CD4-positive, alpha-beta T cell treated with Interleukin-4 for 1 hour (primary cell): ENCODE results near the gene KRT3.
"Not testable (repeated sequence)": the region's sequence is repeated elsewhere in the genome, so short reads cannot be mapped to it uniquely, and the experiment has no call there.

Source experiments
- DNase-seq, 2 donors: peaks; one replicate each; pipeline ENCODE4 v3.0.0-alpha.2; 2020 to 2022

KRT3 gene

DNA sequence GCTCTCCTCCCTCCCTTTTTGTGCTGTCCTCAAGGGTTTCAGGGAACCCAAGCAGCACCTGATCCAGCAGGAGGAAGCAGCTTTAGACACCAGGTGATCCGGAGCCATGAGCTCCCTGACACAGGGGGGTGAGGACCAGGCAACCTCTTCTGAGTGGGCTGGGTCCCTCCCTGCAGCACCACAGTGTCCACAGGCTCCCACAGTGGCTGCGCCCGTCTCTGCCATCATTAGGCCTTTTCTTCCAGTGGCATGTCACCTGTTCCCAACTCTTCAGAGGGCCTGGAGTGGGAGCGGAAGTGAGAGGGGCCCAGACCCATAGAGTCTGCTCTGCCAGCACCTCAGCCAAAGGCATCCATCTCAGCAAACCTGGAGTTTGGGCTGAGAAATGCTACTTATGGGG is 18.4 kb downstream of the KRT3 start:
- DNase-seq, result no peak

DNA sequence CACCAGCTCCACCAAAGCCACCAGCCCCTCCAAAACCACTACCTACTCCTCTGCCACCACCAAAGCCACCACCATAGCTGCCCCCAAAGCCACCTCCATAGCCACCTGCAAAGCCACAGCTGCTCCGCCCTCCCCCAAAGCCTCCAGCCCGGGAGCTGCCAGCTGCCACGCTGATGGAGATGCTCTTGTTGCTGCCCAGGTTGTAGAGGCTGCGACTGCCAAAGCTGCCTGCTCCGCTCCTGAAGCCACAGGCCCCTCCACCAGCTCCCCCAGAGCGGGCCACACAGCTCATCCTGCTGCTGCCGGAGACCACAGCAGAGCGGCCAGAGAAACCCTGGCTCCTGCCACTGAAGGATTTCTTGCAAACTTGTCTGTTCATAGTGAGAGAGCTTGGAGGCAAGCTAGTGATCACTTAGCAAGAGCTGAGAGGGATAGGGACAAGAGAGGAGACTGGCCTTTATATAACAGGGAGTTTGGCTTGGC is 19.0 kb downstream of the KRT3 start, which contains the start of gene KRT76:
Gene KRT76 (minus strand): TSS at position 433 of the 483 bp plus-strand sequence. CDS start 54 bp downstream, at position 379.
- no peak for DNase-seq

GRCh38 chr12:52776435-52776834 is 19.5 kb downstream of the KRT3 start:
- no peak for DNase-seq

GRCh38 chr12:52774629-52775250 is 21.2 kb downstream of the KRT3 start:
- no peak for DNase-seq

- DNase-seq, result no peak
Observed at GRCh38 chr12:52772772-52773171, 23.1 kb downstream of the KRT3 start.

GRCh38 chr12:52772188-52772587 is 23.7 kb downstream of the KRT3 start:
- DNase-seq, result no peak

DNA sequence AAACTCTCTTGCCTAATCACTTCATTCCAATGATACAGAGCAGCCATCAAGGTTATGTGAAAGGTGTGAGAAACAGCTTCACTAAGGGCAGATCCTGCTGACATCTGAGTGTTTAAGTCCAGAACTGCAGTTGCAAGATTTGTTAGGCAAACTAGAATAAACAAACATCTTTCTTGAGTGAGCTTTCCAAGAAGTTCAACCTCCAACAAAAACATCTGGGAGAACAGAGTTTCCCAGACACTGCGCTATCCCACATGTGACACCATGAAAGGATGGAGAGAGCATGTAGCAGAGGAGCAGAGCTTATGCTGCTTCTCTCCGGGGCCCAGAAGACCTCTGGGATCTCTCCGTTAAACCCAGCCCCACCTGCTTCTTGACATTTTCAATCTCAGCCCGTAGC is 24.4 kb downstream of the KRT3 start:
- no peak for DNase-seq

- DNase-seq, result no peak
Observed at GRCh38 chr12:52771088-52771487, 24.8 kb downstream of the KRT3 start.

GRCh38 chr12:52769946-52770345 is 26.0 kb downstream of the KRT3 start:
- DNase-seq, result no peak

DNA sequence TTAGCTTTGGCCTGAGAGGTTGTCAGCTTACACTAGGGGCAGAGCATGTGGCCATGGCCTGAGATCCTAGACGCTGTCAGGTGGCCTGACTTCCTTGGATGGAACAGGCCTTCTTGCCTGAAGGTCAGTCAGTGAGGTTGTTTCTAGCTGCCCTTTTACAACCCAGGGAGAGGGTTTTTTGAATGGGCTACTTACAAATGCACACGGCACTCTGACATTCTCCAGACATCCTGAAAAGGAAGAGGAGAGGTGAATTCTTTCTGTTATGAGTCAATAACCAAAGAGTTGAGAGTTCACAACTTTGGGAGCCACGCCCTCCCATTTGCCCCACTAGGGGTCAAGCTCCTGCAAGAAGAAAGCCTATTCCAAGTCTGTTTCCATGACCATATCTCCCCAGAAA is 26.6 kb downstream of the KRT3 start:
- no peak for DNase-seq

GRCh38 chr12:52768479-52769200 is 27.3 kb downstream of the KRT3 start:
- DNase-seq, result no peak

- DNase-seq, result no peak
Observed at GRCh38 chr12:52767427-52767826, 28.5 kb downstream of the KRT3 start.

DNA sequence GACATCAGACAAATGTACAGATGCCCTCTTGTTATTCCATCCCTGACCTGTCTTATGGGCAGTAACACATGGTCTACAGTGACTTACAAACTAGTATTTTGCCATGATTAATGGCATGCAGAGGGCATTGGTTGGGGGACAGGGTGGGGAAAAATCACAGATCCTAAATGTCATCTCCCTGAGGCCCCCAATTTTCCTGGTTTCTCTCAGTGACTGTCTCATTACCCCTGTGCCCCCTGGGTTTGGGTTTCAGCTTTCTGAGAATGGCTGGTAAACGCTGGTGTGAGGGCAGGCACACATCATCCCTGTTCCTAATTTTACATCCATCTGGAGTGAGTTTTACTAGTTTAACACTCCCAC is 28.9 kb downstream of the KRT3 start:
- no peak for DNase-seq

DNA sequence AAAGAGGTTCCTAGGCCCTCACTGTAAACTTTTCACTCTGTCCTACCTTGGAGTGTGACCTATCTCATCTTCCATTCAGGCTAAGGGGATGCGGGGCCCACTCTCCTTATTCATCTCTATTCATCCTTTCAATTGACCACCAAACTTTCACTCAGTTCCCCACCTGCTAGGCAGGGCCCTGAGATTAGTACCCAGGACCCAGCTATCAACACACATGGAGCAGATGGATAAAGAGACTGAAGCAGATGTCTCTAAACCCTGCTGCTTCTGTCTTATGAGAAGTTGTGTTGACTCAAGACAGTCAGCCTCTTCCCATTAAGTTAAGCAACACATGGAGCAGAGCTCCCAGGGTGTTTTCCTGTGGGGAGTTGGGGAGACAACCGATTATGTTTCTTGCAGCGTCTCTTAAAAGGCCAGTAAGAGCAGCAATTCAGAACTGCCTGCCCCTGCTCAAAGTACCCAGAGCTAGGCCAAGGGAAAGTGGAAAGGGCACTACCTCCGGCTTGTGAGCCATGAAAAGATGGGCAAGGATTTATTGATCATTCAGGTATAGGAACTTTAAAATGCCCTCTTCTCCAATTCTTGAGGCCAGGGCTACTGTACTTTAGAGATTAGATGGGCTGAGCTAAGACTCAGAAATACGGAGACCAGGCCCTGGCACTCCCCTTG is 29.4 kb downstream of the KRT3 start:
- no peak for DNase-seq

DNA sequence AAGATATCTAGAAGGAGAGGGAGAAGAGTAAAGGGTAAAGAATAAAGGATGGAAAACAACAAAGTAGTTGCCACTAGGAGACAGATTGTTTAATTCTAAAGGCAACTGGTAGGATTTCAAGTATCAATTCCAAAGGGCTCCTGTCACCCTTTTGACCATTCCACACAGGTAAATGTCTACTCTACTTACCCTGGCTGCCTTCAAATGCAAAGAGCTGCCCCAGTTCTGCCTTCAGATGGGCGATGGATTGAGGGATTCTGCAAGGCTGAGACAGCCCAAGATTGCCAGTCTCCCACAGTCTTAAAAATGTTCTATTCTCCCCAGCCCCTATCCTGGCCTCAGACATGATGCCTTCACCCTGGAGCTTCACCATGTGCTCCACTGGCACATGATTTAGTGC is 30.2 kb downstream of the KRT3 start:
- DNase-seq, result no peak

- DNase-seq, result no peak
Observed at GRCh38 chr12:52763991-52764390, 31.9 kb downstream of the KRT3 start.

- DNase-seq, result no peak
Observed at GRCh38 chr12:52763036-52763659, 32.8 kb downstream of the KRT3 start.

- no peak for DNase-seq
Observed at GRCh38 chr12:52761802-52762201, 34.1 kb downstream of the KRT3 start.

DNA sequence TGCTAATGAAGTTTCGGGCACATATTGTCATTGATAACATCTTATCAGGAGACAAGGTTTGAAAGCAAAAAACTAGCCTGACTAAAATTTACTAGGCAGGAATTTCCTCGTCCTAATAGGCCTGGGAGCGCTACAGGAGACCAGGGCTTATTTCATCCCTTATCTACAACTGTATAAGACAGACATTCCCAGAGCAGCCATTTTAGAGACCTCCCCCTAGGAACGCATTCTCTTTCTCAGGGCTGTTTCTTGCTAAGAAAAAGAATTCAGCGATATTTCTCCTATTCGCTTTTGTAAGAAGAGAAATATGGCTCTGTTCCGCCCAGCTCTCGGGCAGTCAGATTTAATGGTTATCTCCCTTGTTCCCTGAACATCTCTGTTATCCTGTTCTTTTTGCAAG is 34.7 kb downstream of the KRT3 start:
- DNase-seq, result not testable (repeated sequence)

DNA sequence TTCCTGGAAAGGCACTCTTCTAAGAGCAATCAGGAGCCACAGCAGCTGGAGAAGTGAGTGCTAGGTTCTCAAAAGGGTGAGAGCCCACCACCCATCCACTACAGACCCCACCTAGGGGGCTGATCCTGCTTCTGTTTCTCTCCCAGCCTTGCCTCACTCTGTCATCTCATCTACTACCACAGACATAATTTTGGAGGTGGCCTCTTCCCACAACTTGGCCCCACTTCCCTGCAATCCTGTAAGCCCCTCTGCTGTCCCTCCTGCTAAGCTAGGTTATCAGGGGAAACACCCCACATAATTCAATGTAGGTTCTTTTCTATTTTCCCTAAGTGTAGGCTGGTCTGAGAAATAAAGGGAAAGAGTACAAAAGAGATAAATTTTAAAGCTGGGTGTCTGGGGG is 35.3 kb downstream of the KRT3 start:
- DNase-seq, result no peak

GRCh38 chr12:52759695-52760094 is 36.2 kb downstream of the KRT3 start:
- DNase-seq, result no peak

DNA sequence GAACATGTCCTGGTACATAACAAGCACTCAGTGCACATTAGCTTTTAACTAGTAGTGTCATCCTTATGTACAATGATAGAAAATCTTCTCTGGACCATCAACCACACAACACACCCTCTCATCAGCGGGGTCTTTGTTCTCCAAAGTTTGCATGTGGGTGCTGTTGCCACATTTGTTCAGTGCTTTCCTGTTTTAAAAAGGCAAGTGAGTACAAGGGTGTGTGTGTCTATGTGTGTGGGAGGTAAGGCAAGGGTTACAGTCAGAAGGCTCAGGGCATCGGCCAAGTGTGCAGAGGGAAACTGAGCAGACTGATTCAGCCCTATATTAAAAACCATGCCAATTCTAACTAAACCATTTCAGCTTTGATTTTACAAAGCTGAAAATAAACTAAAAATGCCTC is 36.7 kb downstream of the KRT3 start:
- no peak for DNase-seq

- DNase-seq, result no peak
Observed at GRCh38 chr12:52757449-52758176, 38.3 kb downstream of the KRT3 start.
